ENCODE results near the gene JARID2. TPM values are rescaled to one million over a fixed set of nuclear protein-coding genes. Genes with fewer than 3 reads are reported as not detected.

JARID2 gene
- total and polyA plus RNA-seq, 8 donors = 2.4 to 6.7 (median 3.7) TPM

DNA sequence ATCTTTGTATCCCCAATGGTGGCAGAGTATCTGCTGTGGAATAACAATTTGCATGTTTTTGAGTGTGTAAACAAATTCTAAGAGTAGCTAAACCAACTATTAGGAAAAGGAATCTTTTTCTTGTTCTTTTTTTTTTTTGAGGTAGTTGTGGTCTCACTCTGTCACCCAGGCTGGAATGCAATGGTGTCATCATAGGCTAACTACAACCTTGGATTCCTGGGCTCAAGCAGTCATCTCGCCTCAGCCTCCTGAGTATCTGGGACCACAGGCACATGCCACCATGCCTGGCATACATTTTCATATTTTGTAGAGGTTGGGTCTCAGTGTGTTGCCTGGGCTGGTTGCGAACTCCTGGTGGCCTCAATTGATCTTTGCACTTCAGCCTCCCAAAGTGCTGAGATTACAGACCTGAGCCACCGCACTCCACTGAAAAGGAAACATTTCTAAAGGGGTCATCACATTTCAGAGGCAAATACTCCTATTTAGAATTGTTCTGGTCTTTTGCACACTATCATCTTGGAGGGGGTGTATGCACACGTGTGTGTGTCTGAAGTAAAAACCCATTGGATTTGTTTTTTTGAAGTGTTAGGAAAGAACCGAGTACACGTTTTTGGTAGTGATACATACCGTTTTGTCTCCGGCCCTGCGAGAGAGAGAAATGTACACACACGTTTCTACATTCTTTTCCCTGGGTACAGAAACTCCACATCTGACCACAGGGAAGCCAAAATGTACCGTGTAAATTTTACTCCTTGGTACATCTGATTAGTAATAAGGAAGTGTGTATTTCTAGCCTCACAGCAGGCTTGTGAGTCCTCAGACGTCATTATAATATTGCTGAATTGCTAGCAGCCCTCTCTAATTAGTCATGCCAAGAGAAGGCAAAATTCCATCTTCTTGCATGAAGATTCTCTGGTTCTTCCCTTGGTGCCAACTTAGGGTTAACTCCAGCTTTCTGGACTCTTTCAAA, 183.6 kb downstream of the JARID2 start:
- Histone ChIP-seq H3K9me3 (no peaks in the 10 kb centered on the region), H3K4me3 (no peak overlapping the region), H3K27me3 (no peaks in the 10 kb centered on the region), H3K36me3 (no peaks in the 10 kb centered on the region), H3K4me1 (peaks cover 0 to 9% (median 0%) of the 10 kb centered on the region in 3 donors), H3K27ac (no peak overlapping the region)
- TF ChIP-seq, protein P1, sequence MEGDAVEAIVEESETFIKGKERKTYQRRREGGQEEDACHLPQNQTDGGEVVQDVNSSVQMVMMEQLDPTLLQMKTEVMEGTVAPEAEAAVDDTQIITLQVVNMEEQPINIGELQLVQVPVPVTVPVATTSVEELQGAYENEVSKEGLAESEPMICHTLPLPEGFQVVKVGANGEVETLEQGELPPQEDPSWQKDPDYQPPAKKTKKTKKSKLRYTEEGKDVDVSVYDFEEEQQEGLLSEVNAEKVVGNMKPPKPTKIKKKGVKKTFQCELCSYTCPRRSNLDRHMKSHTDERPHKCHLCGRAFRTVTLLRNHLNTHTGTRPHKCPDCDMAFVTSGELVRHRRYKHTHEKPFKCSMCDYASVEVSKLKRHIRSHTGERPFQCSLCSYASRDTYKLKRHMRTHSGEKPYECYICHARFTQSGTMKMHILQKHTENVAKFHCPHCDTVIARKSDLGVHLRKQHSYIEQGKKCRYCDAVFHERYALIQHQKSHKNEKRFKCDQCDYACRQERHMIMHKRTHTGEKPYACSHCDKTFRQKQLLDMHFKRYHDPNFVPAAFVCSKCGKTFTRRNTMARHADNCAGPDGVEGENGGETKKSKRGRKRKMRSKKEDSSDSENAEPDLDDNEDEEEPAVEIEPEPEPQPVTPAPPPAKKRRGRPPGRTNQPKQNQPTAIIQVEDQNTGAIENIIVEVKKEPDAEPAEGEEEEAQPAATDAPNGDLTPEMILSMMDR (IDR thresholded peaks at IDR 0.05) = no peak
- intact Hi-C loops (cut with DNase I) = no loop called here
- ATAC-seq (peak in 1 of 4 donors; percentile 32), DNase-seq (no peak), FAIRE-seq (no peak)
- WGBS, 2 donors = 85 to 88% methylated on average over 12 of the region's 12 CpGs

DNA sequence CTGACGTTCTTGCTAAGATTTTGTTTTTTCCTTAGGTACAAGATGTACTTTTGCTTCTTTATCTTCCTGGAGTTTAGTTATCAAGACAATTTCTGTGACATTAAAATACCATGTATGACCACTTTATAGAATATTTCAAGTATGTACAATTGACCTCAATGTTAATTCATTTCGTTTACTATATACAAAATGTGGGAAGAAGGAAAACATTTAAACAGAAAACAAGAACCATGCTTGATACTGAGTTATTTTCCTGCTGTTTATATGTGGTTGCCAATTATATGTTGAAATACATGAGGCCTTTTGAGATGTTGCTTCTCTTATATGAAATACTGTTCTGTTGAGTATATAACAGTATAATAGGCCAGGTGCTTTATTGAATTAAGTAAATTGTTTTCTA, 184.3 kb downstream of the JARID2 start:
- 67 to 74% methylated on average over 2 of the region's 2 CpGs for whole genome bisulfite sequencing, 2 donors
- TF ChIP-seq, protein P1 (IDR thresholded peaks at IDR 0.05) = no peak
- Histone ChIP-seq H3K9me3 (no peaks in the 10 kb centered on the region), H3K27ac (no peak overlapping the region), H3K4me3 (no peak overlapping the region), H3K36me3 (no peaks in the 10 kb centered on the region), H3K4me1 (peaks cover 0 to 9% (median 0%) of the 10 kb centered on the region in 3 donors), H3K27me3 (no peaks in the 10 kb centered on the region)
- ATAC-seq (no peak), FAIRE-seq (no peak), DNase-seq (no peak)
- intact Hi-C loops (cut with DNase I) = no loop called here

DNA sequence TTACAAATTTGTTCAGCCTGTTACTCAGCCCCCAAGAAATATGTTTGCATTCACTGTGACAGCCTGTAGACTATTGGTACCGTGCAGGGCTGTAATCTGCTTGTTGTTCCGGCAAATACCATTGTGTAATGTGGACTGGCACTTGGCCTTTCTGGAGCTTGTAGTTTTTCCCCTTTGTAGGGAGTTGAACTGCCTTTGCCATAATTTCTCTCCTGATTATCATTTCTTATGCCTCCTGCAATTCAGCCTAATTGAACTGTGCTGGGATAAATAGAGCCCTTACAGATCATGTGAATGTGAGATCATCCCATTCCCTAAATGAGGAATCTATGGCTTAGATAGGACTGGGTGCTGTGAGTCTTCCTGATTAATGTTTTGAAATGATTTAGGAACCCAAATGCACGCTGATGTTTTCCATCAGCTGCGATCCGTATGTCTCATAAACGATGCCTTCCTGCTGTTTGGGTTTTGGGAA, 185.1 kb downstream of the JARID2 start:
- intact Hi-C loops (cut with DNase I) = no loop called here
- H3K4me1 ChIP-seq = peaks cover 0 to 9% (median 0%) of the 10 kb centered on the region in 3 donors
- FAIRE-seq (no peak), ATAC-seq (peak in 2 of 4 donors; percentile 37 to 46), DNase-seq (no peak)
- H3K27me3 ChIP-seq = no peaks in the 10 kb centered on the region
- TF ChIP-seq, protein P1 (IDR thresholded peaks at IDR 0.05) = no peak
- H3K36me3 ChIP-seq = no peaks in the 10 kb centered on the region
- no peak overlapping the region for H3K4me3 ChIP-seq
- H3K9me3 ChIP-seq = no peaks in the 10 kb centered on the region
- no peak overlapping the region for H3K27ac ChIP-seq
- 68 to 73% methylated on average over 6 of the region's 6 CpGs for WGBS, 2 donors

DNA sequence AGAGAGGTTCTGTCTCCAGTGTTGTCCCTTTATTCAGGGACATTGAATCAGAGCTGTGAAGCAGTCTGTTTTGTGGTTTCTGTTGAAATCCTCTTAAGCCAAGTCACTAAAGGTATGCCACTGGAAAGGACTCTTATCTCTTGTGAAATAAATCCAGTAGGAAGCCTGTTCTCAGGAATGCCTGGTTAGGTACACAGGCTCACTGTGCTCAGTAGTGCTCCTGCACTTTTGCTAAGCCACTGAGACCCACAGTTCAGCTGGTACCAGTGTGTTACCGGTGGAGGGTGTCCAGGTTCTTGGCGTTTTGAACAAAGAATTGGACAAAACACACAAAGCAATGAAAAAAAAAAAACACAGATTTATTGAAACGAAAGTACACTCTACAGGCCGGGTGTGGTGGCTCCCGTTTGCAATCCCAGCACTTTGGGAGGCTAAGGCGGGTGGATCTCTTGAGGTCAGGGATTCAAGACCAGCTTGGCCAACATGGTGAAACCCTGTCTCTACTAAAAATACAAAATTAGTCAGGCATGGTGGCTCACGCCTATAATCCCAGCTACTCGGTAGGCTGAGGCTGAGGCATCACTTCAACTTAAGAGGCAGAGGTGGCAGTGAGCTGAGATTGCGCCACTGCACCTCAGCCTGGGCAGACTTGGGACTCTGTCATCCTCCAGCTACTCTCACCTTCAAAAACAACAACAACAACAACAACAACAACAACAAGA, 186.1 kb downstream of the JARID2 start:
- FAIRE-seq = no peak
- no peaks in the 10 kb centered on the region for H3K9me3 ChIP-seq
- H3K4me3 ChIP-seq = no peak overlapping the region
- H3K36me3 ChIP-seq = no peaks in the 10 kb centered on the region
- ATAC-seq = peak in 3 of 4 donors; percentile 60 to 78 (median 75)
- TF ChIP-seq, protein P1 (IDR thresholded peaks at IDR 0.05) = no peak
- no peaks in the 10 kb centered on the region for H3K27me3 ChIP-seq
- intact Hi-C loops (cut with DNase I) = no loop called here
- H3K4me1 ChIP-seq = peaks cover 0 to 9% (median 0%) of the 10 kb centered on the region in 3 donors
- H3K27ac ChIP-seq = no peak overlapping the region
- WGBS, 2 donors = 70 to 74% methylated on average over 9 of the region's 9 CpGs
- DNase-seq = no peak

Measured in pancreas (tissue), 10 donors.